WTC11 (cell line): ENCODE measurements around the gene UGT8.

ENCODE experiments used
- CREB1 ChIP-seq: sonication (generic); formaldehyde crosslinking; IDR thresholded peaks from 2 replicates; pipeline ENCODE4 v1.8.0; 2023; ENCODE audit warnings: mild to moderate bottlenecking, missing genetic modification reagents
- FOXJ3 ChIP-seq: sonication (generic); formaldehyde crosslinking; IDR thresholded peaks from 2 replicates; pipeline ENCODE4 v1.9.0; 2021; ENCODE audit warnings: missing genetic modification reagents, mild to moderate bottlenecking, borderline replicate concordance
- GABPB1 ChIP-seq: sonication (generic); formaldehyde crosslinking; IDR thresholded peaks from 2 replicates; pipeline ENCODE4 v1.8.1; 2023; ENCODE audit warnings: mild to moderate bottlenecking, missing genetic modification reagents
- NR2C2 ChIP-seq: sonication (generic); formaldehyde crosslinking; IDR thresholded peaks from 2 replicates; pipeline ENCODE4 v1.8.0; 2022; ENCODE audit warnings: mild to moderate bottlenecking, missing genetic modification reagents
- SMAD4 ChIP-seq: sonication (generic); formaldehyde crosslinking; IDR thresholded peaks from 2 replicates; pipeline ENCODE4 v1.8.0; 2022; ENCODE audit warnings: mild to moderate bottlenecking, missing genetic modification reagents
- SP1 ChIP-seq: sonication (generic); formaldehyde crosslinking; conservative IDR thresholded peaks from 2 replicates; pipeline ENCODE4 v1.8.1; 2022; ENCODE audit warnings: missing genetic modification reagents
- ZNF121 ChIP-seq: sonication (generic); formaldehyde crosslinking; IDR thresholded peaks from 2 replicates; pipeline ENCODE4 v1.8.0; 2023; ENCODE audit warnings: missing genetic modification reagents
- ZNF317 ChIP-seq: sonication (generic); formaldehyde crosslinking; IDR thresholded peaks from 2 replicates; pipeline ENCODE4 v1.8.1; 2023; ENCODE audit warnings: low read depth, mild to moderate bottlenecking, moderate library complexity, missing genetic modification reagents, borderline replicate concordance
- TF ChIP-seq, protein P1 (sequence below): sonication (generic); formaldehyde crosslinking; IDR thresholded peaks from 2 replicates; pipeline ENCODE4 v1.8.1; 2023; ENCODE audit warnings: mild to moderate bottlenecking, missing genetic modification reagents
- TF ChIP-seq, protein P2 (sequence below): sonication (generic); formaldehyde crosslinking; IDR thresholded peaks from 2 replicates; pipeline ENCODE4 v1.8.0; 2023; ENCODE audit warnings: missing genetic modification reagents
- TF ChIP-seq, protein P3 (sequence below): fragments of 200-600 bp; IDR thresholded peaks from 2 replicates; pipeline ENCODE4 v1.8.0; 2022; ENCODE audit warnings: antibody characterized with exemption
- TF ChIP-seq, protein P4 (sequence below): sonication (generic); formaldehyde crosslinking; IDR thresholded peaks from 2 replicates; pipeline ENCODE4 v1.8.1; 2023; ENCODE audit warnings: mild to moderate bottlenecking, moderate library complexity, missing genetic modification reagents
- TF ChIP-seq, protein P5 (sequence below): sonication (generic); formaldehyde crosslinking; IDR thresholded peaks from 2 replicates; pipeline ENCODE4 v1.8.1; 2022; ENCODE audit warnings: low read depth, mild to moderate bottlenecking, moderate library complexity, missing genetic modification reagents, borderline replicate concordance
- TF ChIP-seq, protein P6 (sequence below): sonication (generic); formaldehyde crosslinking; IDR thresholded peaks from 2 replicates; pipeline ENCODE4 v1.8.0; 2023; ENCODE audit warnings: missing genetic modification reagents, mild to moderate bottlenecking, borderline replicate concordance

DNA sequence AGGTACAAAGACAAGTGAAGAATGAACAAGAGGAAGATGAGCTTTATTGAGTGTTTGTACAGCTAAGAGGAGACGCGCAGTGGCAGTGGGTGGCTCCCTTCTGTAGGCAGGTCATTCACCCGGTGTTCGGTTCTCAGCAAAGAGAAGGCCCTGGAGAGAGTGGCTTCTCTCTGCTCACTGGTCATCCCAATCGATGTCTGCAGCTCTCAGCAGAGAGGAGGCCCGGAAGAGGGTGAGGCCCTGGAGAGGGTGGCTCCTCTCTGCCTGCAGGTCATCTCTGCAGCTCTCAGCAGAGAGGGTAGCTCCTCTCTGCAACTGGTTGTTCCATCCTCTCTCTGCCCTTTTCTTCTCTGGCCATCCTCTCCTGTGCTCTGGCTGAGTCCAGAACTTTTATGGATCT lies 126.5 kb downstream of the UGT8 start:
- TF ChIP-seq, protein P1, sequence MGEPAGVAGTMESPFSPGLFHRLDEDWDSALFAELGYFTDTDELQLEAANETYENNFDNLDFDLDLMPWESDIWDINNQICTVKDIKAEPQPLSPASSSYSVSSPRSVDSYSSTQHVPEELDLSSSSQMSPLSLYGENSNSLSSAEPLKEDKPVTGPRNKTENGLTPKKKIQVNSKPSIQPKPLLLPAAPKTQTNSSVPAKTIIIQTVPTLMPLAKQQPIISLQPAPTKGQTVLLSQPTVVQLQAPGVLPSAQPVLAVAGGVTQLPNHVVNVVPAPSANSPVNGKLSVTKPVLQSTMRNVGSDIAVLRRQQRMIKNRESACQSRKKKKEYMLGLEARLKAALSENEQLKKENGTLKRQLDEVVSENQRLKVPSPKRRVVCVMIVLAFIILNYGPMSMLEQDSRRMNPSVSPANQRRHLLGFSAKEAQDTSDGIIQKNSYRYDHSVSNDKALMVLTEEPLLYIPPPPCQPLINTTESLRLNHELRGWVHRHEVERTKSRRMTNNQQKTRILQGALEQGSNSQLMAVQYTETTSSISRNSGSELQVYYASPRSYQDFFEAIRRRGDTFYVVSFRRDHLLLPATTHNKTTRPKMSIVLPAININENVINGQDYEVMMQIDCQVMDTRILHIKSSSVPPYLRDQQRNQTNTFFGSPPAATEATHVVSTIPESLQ (CRISPR knock-in tag): no peak
- TF ChIP-seq, protein P2, sequence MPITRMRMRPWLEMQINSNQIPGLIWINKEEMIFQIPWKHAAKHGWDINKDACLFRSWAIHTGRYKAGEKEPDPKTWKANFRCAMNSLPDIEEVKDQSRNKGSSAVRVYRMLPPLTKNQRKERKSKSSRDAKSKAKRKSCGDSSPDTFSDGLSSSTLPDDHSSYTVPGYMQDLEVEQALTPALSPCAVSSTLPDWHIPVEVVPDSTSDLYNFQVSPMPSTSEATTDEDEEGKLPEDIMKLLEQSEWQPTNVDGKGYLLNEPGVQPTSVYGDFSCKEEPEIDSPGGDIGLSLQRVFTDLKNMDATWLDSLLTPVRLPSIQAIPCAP (CRISPR knock-in tag): no peak
- TF ChIP-seq, protein P3, sequence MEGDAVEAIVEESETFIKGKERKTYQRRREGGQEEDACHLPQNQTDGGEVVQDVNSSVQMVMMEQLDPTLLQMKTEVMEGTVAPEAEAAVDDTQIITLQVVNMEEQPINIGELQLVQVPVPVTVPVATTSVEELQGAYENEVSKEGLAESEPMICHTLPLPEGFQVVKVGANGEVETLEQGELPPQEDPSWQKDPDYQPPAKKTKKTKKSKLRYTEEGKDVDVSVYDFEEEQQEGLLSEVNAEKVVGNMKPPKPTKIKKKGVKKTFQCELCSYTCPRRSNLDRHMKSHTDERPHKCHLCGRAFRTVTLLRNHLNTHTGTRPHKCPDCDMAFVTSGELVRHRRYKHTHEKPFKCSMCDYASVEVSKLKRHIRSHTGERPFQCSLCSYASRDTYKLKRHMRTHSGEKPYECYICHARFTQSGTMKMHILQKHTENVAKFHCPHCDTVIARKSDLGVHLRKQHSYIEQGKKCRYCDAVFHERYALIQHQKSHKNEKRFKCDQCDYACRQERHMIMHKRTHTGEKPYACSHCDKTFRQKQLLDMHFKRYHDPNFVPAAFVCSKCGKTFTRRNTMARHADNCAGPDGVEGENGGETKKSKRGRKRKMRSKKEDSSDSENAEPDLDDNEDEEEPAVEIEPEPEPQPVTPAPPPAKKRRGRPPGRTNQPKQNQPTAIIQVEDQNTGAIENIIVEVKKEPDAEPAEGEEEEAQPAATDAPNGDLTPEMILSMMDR: no peak
- TF ChIP-seq, protein P4, sequence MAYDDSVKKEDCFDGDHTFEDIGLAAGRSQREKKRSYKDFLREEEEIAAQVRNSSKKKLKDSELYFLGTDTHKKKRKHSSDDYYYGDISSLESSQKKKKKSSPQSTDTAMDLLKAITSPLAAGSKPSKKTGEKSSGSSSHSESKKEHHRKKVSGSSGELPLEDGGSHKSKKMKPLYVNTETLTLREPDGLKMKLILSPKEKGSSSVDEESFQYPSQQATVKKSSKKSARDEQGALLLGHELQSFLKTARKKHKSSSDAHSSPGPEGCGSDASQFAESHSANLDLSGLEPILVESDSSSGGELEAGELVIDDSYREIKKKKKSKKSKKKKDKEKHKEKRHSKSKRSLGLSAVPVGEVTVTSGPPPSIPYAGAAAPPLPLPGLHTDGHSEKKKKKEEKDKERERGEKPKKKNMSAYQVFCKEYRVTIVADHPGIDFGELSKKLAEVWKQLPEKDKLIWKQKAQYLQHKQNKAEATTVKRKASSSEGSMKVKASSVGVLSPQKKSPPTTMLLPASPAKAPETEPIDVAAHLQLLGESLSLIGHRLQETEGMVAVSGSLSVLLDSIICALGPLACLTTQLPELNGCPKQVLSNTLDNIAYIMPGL (CRISPR knock-in tag): no peak
- TF ChIP-seq, protein P5, sequence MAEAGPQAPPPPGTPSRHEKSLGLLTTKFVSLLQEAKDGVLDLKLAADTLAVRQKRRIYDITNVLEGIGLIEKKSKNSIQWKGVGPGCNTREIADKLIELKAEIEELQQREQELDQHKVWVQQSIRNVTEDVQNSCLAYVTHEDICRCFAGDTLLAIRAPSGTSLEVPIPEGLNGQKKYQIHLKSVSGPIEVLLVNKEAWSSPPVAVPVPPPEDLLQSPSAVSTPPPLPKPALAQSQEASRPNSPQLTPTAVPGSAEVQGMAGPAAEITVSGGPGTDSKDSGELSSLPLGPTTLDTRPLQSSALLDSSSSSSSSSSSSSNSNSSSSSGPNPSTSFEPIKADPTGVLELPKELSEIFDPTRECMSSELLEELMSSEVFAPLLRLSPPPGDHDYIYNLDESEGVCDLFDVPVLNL (CRISPR knock-in tag): no peak
- no peak for TF ChIP-seq FOXJ3 (CRISPR knock-in tag)
- no peak for TF ChIP-seq ZNF317 (CRISPR knock-in tag)
- no peak for TF ChIP-seq ZNF121
- TF ChIP-seq CREB1 (CRISPR knock-in tag): no peak
- no peak for TF ChIP-seq SP1
- TF ChIP-seq NR2C2 (CRISPR knock-in tag): no peak
- TF ChIP-seq, protein P6, sequence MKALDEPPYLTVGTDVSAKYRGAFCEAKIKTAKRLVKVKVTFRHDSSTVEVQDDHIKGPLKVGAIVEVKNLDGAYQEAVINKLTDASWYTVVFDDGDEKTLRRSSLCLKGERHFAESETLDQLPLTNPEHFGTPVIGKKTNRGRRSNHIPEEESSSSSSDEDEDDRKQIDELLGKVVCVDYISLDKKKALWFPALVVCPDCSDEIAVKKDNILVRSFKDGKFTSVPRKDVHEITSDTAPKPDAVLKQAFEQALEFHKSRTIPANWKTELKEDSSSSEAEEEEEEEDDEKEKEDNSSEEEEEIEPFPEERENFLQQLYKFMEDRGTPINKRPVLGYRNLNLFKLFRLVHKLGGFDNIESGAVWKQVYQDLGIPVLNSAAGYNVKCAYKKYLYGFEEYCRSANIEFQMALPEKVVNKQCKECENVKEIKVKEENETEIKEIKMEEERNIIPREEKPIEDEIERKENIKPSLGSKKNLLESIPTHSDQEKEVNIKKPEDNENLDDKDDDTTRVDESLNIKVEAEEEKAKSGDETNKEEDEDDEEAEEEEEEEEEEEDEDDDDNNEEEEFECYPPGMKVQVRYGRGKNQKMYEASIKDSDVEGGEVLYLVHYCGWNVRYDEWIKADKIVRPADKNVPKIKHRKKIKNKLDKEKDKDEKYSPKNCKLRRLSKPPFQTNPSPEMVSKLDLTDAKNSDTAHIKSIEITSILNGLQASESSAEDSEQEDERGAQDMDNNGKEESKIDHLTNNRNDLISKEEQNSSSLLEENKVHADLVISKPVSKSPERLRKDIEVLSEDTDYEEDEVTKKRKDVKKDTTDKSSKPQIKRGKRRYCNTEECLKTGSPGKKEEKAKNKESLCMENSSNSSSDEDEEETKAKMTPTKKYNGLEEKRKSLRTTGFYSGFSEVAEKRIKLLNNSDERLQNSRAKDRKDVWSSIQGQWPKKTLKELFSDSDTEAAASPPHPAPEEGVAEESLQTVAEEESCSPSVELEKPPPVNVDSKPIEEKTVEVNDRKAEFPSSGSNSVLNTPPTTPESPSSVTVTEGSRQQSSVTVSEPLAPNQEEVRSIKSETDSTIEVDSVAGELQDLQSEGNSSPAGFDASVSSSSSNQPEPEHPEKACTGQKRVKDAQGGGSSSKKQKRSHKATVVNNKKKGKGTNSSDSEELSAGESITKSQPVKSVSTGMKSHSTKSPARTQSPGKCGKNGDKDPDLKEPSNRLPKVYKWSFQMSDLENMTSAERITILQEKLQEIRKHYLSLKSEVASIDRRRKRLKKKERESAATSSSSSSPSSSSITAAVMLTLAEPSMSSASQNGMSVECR: no peak
- no peak for TF ChIP-seq SMAD4 (CRISPR knock-in tag)
- TF ChIP-seq GABPB1: no peak
